Karpas-422 (cell line): Measurements from ENCODE around the gene RBM5. TPM values are rescaled to one million over a fixed set of nuclear protein-coding genes. Genes with fewer than 3 reads are reported as not detected.
A peak's percentile ranks its signal among the peaks of the same experiment; 100 is the strongest.

Experiments
- DNase-seq: peaks from one replicate; pipeline ENCODE4 v3.0.0-alpha.2; 2015
- H2AFZ ChIP-seq: fragments of 200-600 bp; sonication (generic); 2 replicates; pipeline ENCODE4 v1.6.1; 2014; ENCODE audit warnings: antibody characterized with exemption, low read length, mixed read lengths
- H3K27ac ChIP-seq: fragments of 200-600 bp; sonication (generic); 2 replicates; pipeline ENCODE4 v1.5.1; 2014; ENCODE audit warnings: mild to moderate bottlenecking, low read length, moderate library complexity
- H3K27me3 ChIP-seq: fragments of 200-600 bp; sonication (generic); 2 replicates; pipeline ENCODE4 v1.6.1; 2014; ENCODE audit warnings: low read length, mixed read lengths
- H3K36me3 ChIP-seq: fragments of 200-600 bp; sonication (generic); 2 replicates; pipeline ENCODE4 v1.6.1; 2014; ENCODE audit warnings: low read length, mixed read lengths; ENCODE audit not compliant: insufficient read depth
- H3K4me1 ChIP-seq: fragments of 200-600 bp; sonication (generic); 2 replicates; pipeline ENCODE4 v1.6.1; 2014; ENCODE audit warnings: mild to moderate bottlenecking, low read length, mixed read lengths
- H3K4me2 ChIP-seq: fragments of 200-600 bp; sonication (generic); 2 replicates; pipeline ENCODE4 v1.6.1; 2014; ENCODE audit warnings: low read length, low read depth, mild to moderate bottlenecking; ENCODE audit not compliant: poor library complexity, severe bottlenecking
- H3K4me3 ChIP-seq: fragments of 200-600 bp; sonication (generic); 2 replicates; pipeline ENCODE4 v1.5.1; 2014; ENCODE audit warnings: mild to moderate bottlenecking, antibody characterized with exemption, low read length, mixed read lengths
- H3K79me2 ChIP-seq: fragments of 200-600 bp; sonication (generic); 2 replicates; pipeline ENCODE4 v1.6.1; 2014; ENCODE audit warnings: mild to moderate bottlenecking, low read length, mixed read lengths
- H3K9ac ChIP-seq: fragments of 200-600 bp; sonication (generic); 2 replicates; pipeline ENCODE4 v1.6.0; 2014; ENCODE audit warnings: low read length
- H3K9me2 ChIP-seq: fragments of 200-600 bp; sonication (generic), shearing (Covaris generic); replicated peaks from 2 replicates; pipeline ENCODE4 v1.6.0; 2014; ENCODE audit warnings: mild to moderate bottlenecking, low read length, moderate library complexity; ENCODE audit not compliant: insufficient read depth
- H3K9me3 ChIP-seq: fragments of 300-700, 200-600 bp; sonication (generic); 2 replicates; pipeline ENCODE4 v1.6.1; 2014; ENCODE audit warnings: low read length, mixed read lengths
- H4K20me1 ChIP-seq: fragments of 200-600 bp; sonication (generic); 2 replicates; pipeline ENCODE4 v1.6.1; 2014; ENCODE audit warnings: mild to moderate bottlenecking, antibody characterized with exemption, low read length, low read depth; ENCODE audit not compliant: insufficient read depth
- total RNA-seq: library from RNA; depleted of rRNA; stranded (reverse); fragments of >200 nt; shearing (Covaris generic); gene quantifications from 2 replicates; pipeline ENCODE4 v1.2.3, GENCODE V29; 2014; ENCODE audit warnings: low replicate concordance; rRNA removed

The RBM5 gene
- total RNA-seq, result 179 and 239 TPM in 2 replicates

- peak within 1 kb of the TSS; percentile 99 for H3K4me3 ChIP-seq
- H3K9ac ChIP-seq, result peak within 1 kb of the TSS; percentile 98
Measured at GRCh38 chr3:50088725-50089608, at the start of gene RBM5. RBM5 (plus strand) TSS chr3:50088919; CDS start chr3:50090435, 1,516 bp downstream.

GRCh38 chr3:50044976-50045375 is 43.7 kb upstream of the RBM5 start:
- Histone ChIP-seq H3K79me2 (peaks cover 8% of the 10 kb centered on the region; the same call in 1 of the 2 replicates), H3K9me2 (no peaks in the 10 kb centered on the region), H3K27me3 (no peaks in the 10 kb centered on the region), H3K9me3 (no peaks in the 10 kb centered on the region), H3K4me2 (no peak overlapping the region), H3K4me3 (no peak overlapping the region), H3K27ac (no peak overlapping the region), H2AFZ (no peak overlapping the region), H3K36me3 (peaks cover 10% of the 10 kb centered on the region; the same call in 1 of the 2 replicates), H4K20me1 (no peaks in the 10 kb centered on the region), H3K9ac (no peak overlapping the region), H3K4me1 (peaks cover under 1% of the 10 kb centered on the region)
- DNase-seq, result no peak

More at GRCh38 chr3:50088725-50089608, at the start of gene RBM5:
- H3K9me3 ChIP-seq, result no peaks in the 10 kb centered on the region
- H3K36me3 ChIP-seq, result peaks cover 30% of the 10 kb centered on the region
- peak within 1 kb of the TSS; percentile 77; the same call in 1 of the 2 replicates for H2AFZ ChIP-seq
- peaks cover 6% of the 10 kb centered on the region; the same call in 1 of the 2 replicates for H4K20me1 ChIP-seq
- H3K4me2 ChIP-seq, result peak within 1 kb of the TSS; percentile 84
- peak within 1 kb of the TSS; percentile 78 for H3K27ac ChIP-seq
- no peaks in the 10 kb centered on the region for H3K9me2 ChIP-seq
- peaks cover 18% of the 10 kb centered on the region for H3K4me1 ChIP-seq
- peaks cover 39% of the 10 kb centered on the region for H3K79me2 ChIP-seq
- DNase-seq, result peak; percentile 97
- H3K27me3 ChIP-seq, result no peaks in the 10 kb centered on the region

GRCh38 chr3:50047426-50047825 is 41.3 kb upstream of the RBM5 start:
- Histone ChIP-seq H4K20me1 (no peaks in the 10 kb centered on the region), H3K9ac (no peak overlapping the region), H3K4me1 (peaks cover 3% of the 10 kb centered on the region), H3K4me3 (no peak overlapping the region), H3K4me2 (no peak overlapping the region), H3K9me3 (no peaks in the 10 kb centered on the region), H3K27ac (no peak overlapping the region), H2AFZ (no peak overlapping the region), H3K79me2 (peaks cover 8% of the 10 kb centered on the region; the same call in 1 of the 2 replicates), H3K9me2 (no peaks in the 10 kb centered on the region), H3K36me3 (peaks cover 18% of the 10 kb centered on the region; the same call in 1 of the 2 replicates), H3K27me3 (no peaks in the 10 kb centered on the region)
- DNase-seq, result no peak

GRCh38 chr3:50050361-50050760 is 38.4 kb upstream of the RBM5 start:
- H3K9me2 ChIP-seq, result no peaks in the 10 kb centered on the region
- H3K27me3 ChIP-seq, result no peaks in the 10 kb centered on the region
- H3K79me2 ChIP-seq, result peaks cover 8% of the 10 kb centered on the region; the same call in 1 of the 2 replicates
- no peak overlapping the region for H2AFZ ChIP-seq
- peaks cover 26% of the 10 kb centered on the region; the same call in 1 of the 2 replicates for H3K36me3 ChIP-seq
- no peak overlapping the region for H3K27ac ChIP-seq
- no peaks in the 10 kb centered on the region for H3K9me3 ChIP-seq
- no peak for DNase-seq
- no peak overlapping the region for H3K4me2 ChIP-seq
- H3K9ac ChIP-seq, result no peak overlapping the region
- no peaks in the 10 kb centered on the region for H4K20me1 ChIP-seq
- no peak overlapping the region for H3K4me3 ChIP-seq
- H3K4me1 ChIP-seq, result peaks cover 3% of the 10 kb centered on the region

GRCh38 chr3:50057756-50058155 is 31.0 kb upstream of the RBM5 start:
- DNase-seq, result no peak
- no peaks in the 10 kb centered on the region for H3K4me1 ChIP-seq
- H3K36me3 ChIP-seq, result peaks cover 40% of the 10 kb centered on the region
- H2AFZ ChIP-seq, result no peak overlapping the region
- H3K79me2 ChIP-seq, result no peaks in the 10 kb centered on the region
- H3K9ac ChIP-seq, result no peak overlapping the region
- no peak overlapping the region for H3K27ac ChIP-seq
- no peak overlapping the region for H3K4me3 ChIP-seq
- H3K4me2 ChIP-seq, result no peak overlapping the region
- no peaks in the 10 kb centered on the region for H4K20me1 ChIP-seq
- H3K9me3 ChIP-seq, result no peaks in the 10 kb centered on the region
- no peaks in the 10 kb centered on the region for H3K9me2 ChIP-seq
- no peaks in the 10 kb centered on the region for H3K27me3 ChIP-seq

- H3K9me3 ChIP-seq, result no peaks in the 10 kb centered on the region
- H3K4me2 ChIP-seq, result no peak overlapping the region
- H4K20me1 ChIP-seq, result no peaks in the 10 kb centered on the region
- no peak for DNase-seq
- no peak overlapping the region for H3K4me3 ChIP-seq
- peaks cover 13% of the 10 kb centered on the region for H3K4me1 ChIP-seq
- no peak overlapping the region for H3K9ac ChIP-seq
- H3K27ac ChIP-seq, result no peak overlapping the region
- no peaks in the 10 kb centered on the region; the same call in 1 of the 2 replicates for H3K79me2 ChIP-seq
- no peak overlapping the region for H2AFZ ChIP-seq
- H3K9me2 ChIP-seq, result no peaks in the 10 kb centered on the region
- H3K36me3 ChIP-seq, result peaks cover 43% of the 10 kb centered on the region
- no peaks in the 10 kb centered on the region for H3K27me3 ChIP-seq
Measured at GRCh38 chr3:50068134-50068533, 20.6 kb upstream of the RBM5 start.

GRCh38 chr3:50078091-50078490 is 10.6 kb upstream of the RBM5 start:
- Histone ChIP-seq H3K9ac (no peak overlapping the region), H3K27me3 (no peaks in the 10 kb centered on the region), H3K9me2 (no peaks in the 10 kb centered on the region), H4K20me1 (no peaks in the 10 kb centered on the region), H3K9me3 (no peaks in the 10 kb centered on the region), H3K27ac (no peak overlapping the region), H2AFZ (no peak overlapping the region), H3K4me1 (no peaks in the 10 kb centered on the region), H3K79me2 (no peaks in the 10 kb centered on the region), H3K36me3 (peaks cover 26% of the 10 kb centered on the region; the same call in 1 of the 2 replicates), H3K4me2 (no peak overlapping the region), H3K4me3 (no peak overlapping the region)
- no peak for DNase-seq

- no peak overlapping the region for H3K4me2 ChIP-seq
- H3K9me2 ChIP-seq, result no peaks in the 10 kb centered on the region
- no peak for DNase-seq
Measured at GRCh38 chr3:50078622-50079021, 10.1 kb upstream of the RBM5 start.

More at GRCh38 chr3:50078622-50079021, 10.1 kb upstream of the RBM5 start:
- Histone ChIP-seq H3K27me3 (no peaks in the 10 kb centered on the region), H3K9me3 (no peaks in the 10 kb centered on the region), H3K4me3 (no peak overlapping the region), H3K36me3 (peaks cover 21% of the 10 kb centered on the region; the same call in 1 of the 2 replicates), H3K27ac (no peak overlapping the region), H2AFZ (no peak overlapping the region), H3K4me1 (no peaks in the 10 kb centered on the region), H4K20me1 (no peaks in the 10 kb centered on the region), H3K9ac (no peak overlapping the region), H3K79me2 (no peaks in the 10 kb centered on the region)
